HCT116 (cell line): ENCODE measurements around the gene GRIK4. TPM values are rescaled to one million over a fixed set of nuclear protein-coding genes. Genes with fewer than 3 reads are reported as not detected.

ENCODE experiments used
- ATAC-seq: fragments of 200-7000 bp; cut with Tn5 transposase; 2 replicates; pipeline ENCODE4 v1.9.1; 2020; ENCODE audit warnings: mild to moderate bottlenecking, moderate library complexity
- BruUV-seq: library from RNA; stranded (reverse); fragments of 400-500 nt; replicated peaks from 2 replicates; lab custom pipeline; 2021; lab: Mats Ljungman, UMichigan
- CTCF ChIA-PET: fragments of 300-600 bp; sonication (Branson Sonifier 250); formaldehyde crosslinking; loops from one replicate; lab custom pipeline; 2021; ENCODE audit warnings: antibody characterized with exemption; lab: Charles Lee
- POLR2A ChIA-PET: fragments of 300-600, 350-600 bp; sonication (Branson Sonifier 250); formaldehyde crosslinking; loops from one replicate; lab custom pipeline; 2021; ENCODE audit warnings: antibody characterized with exemption; lab: Charles Lee
- RAD21 ChIA-PET, 2 experiments: fragments of 300-600 bp; sonication (Branson Sonifier 250); formaldehyde crosslinking; loops; one replicate each; lab custom pipeline; 2023; ENCODE audit warnings: low total read pairs in 2 of 2; ENCODE audit not compliant: uncharacterized antibody in 2 of 2, unreplicated experiment in 2 of 2, low non-redundant PET in 1 of 2; lab: Charles Lee
- DNase-seq: peaks from one replicate; pipeline ENCODE4 v3.0.0-alpha.2; 2010; ENCODE audit warnings: low read depth, low spot score
- H2AFZ ChIP-seq: fragments of 200-600 bp; shearing (Covaris generic), sonication (generic); 2 replicates; pipeline ENCODE4 v1.6.1; 2017; ENCODE audit warnings: low read depth, mixed run types, mixed read lengths, antibody characterized with exemption, low read length; ENCODE audit not compliant: poor library complexity, severe bottlenecking
- H3K27ac ChIP-seq: 2 replicates; pipeline ENCODE4 v1.5.1; 2012; ENCODE audit warnings: low read depth, low read length
- H3K27me3 ChIP-seq: fragments of 200-600 bp; sonication (generic); 2 replicates; pipeline ENCODE4 v1.6.1; 2016; ENCODE audit warnings: mixed run types, low read length, mixed read lengths; ENCODE audit not compliant: insufficient read depth
- H3K36me3 ChIP-seq, 2 experiments: fragments of 200-500 bp in 1 of 2; fragments of 200-600 bp in 1 of 2; sonication (Bioruptor generic) in 1 of 2; sonication (generic) in 1 of 2; 2 replicates each; pipeline versions ENCODE4 v1.5.1 to v1.6.1; 2014 to 2016; ENCODE audit warnings: low read length in 2 of 2, inconsistent platforms in 1 of 2, mixed read lengths in 1 of 2, mixed run types in 1 of 2; ENCODE audit not compliant: insufficient read depth in 2 of 2, control insufficient read depth in 1 of 2
- H3K4me1 ChIP-seq, 2 experiments: fragments of 200-600 bp in 1 of 2; sonication (generic) in 1 of 2; 2 replicates each; pipeline versions ENCODE4 v1.5.1 to v1.6.1; 2012 to 2017; ENCODE audit warnings: low read length in 2 of 2, inconsistent platforms in 1 of 2, mild to moderate bottlenecking in 1 of 2, mixed read lengths in 1 of 2, mixed run types in 1 of 2, moderate library complexity in 1 of 2; ENCODE audit not compliant: insufficient read depth in 2 of 2, control insufficient read depth in 1 of 2
- H3K4me2 ChIP-seq: fragments of 200-600 bp; sonication (generic); 2 replicates; pipeline ENCODE4 v1.6.1; 2017; ENCODE audit warnings: mixed run types, low read length, mixed read lengths
- H3K4me3 ChIP-seq, 2 experiments: fragments of 200-600 bp in 1 of 2; sonication (generic) in 1 of 2; replicated peaks in 1 of 2; 2 replicates each; pipeline ENCODE4 v1.5.1; 2011 to 2016; ENCODE audit warnings: low read length in 2 of 2, control low read depth in 1 of 2, low read depth in 1 of 2, mild to moderate bottlenecking in 1 of 2, mixed read lengths in 1 of 2, mixed run types in 1 of 2
- H3K79me2 ChIP-seq: fragments of 200-600 bp; sonication (generic); 2 replicates; pipeline ENCODE4 v1.6.1; 2017; ENCODE audit warnings: mild to moderate bottlenecking, mixed run types, low read length, moderate library complexity, mixed read lengths; ENCODE audit not compliant: insufficient read depth
- H3K9ac ChIP-seq: fragments of 200-600 bp; sonication (generic); 2 replicates; pipeline ENCODE4 v1.6.1; 2016; ENCODE audit warnings: low read length, mixed read lengths
- H3K9me2 ChIP-seq: fragments of 200-600 bp; sonication (generic), shearing (Covaris generic); 2 replicates; pipeline ENCODE4 v1.6.1; 2017; ENCODE audit warnings: mixed run types, mild to moderate bottlenecking, moderate library complexity; ENCODE audit not compliant: insufficient read depth
- H3K9me3 ChIP-seq, 2 experiments: fragments of 200-500 bp in 1 of 2; fragments of 200-600 bp in 1 of 2; sonication (Bioruptor generic) in 1 of 2; sonication (generic) in 1 of 2; 2 replicates each; pipeline ENCODE4 v1.6.1; 2014 to 2017; ENCODE audit warnings: low read length in 2 of 2, mixed read lengths in 2 of 2, inconsistent platforms in 1 of 2, low read depth in 1 of 2, mild to moderate bottlenecking in 1 of 2, mixed run types in 1 of 2, moderate library complexity in 1 of 2; ENCODE audit not compliant: control insufficient read depth in 1 of 2, insufficient read depth in 1 of 2
- H4K20me1 ChIP-seq: fragments of 200-600 bp; sonication (generic), shearing (Covaris generic); 2 replicates; pipeline ENCODE4 v1.6.1; 2017; ENCODE audit warnings: mixed run types, mild to moderate bottlenecking, moderate library complexity; ENCODE audit not compliant: insufficient read depth
- ATF3 ChIP-seq: IDR thresholded peaks from 2 replicates; pipeline ENCODE4 v1.6.1; 2012
- CBX3 ChIP-seq: IDR thresholded peaks from 2 replicates; pipeline ENCODE4 v1.6.1; 2012; ENCODE audit warnings: low read depth
- CEBPB ChIP-seq: IDR thresholded peaks from 2 replicates; pipeline ENCODE4 v1.6.1; 2012; ENCODE audit warnings: low read depth
- EGR1 ChIP-seq: IDR thresholded peaks from 2 replicates; pipeline ENCODE4 v1.6.1; 2012; ENCODE audit warnings: low read depth
- ELF1 ChIP-seq: IDR thresholded peaks from 2 replicates; pipeline ENCODE4 v1.6.1; 2012; ENCODE audit warnings: low read depth, borderline replicate concordance
- EZH2 ChIP-seq: fragments of 200-600 bp; sonication (generic); IDR thresholded peaks from 2 replicates; pipeline ENCODE4 v1.6.1; 2017; ENCODE audit warnings: antibody characterized with exemption, mixed run types
- EZH2phosphoT487 ChIP-seq: fragments of 200-600 bp; IDR thresholded peaks from 2 replicates; pipeline ENCODE4 v1.6.1; 2018; ENCODE audit warnings: antibody characterized with exemption, borderline replicate concordance
- FOSL1 ChIP-seq: IDR thresholded peaks from 2 replicates; pipeline ENCODE4 v1.6.1; 2012; ENCODE audit warnings: low read depth
- JUND ChIP-seq: IDR thresholded peaks from 2 replicates; pipeline ENCODE4 v1.6.1; 2012
- MAX ChIP-seq: IDR thresholded peaks from 2 replicates; pipeline ENCODE4 v1.6.1; 2012
- POLR2A ChIP-seq: IDR thresholded peaks from 2 replicates; pipeline ENCODE4 v1.7.0; 2011; ENCODE audit warnings: borderline replicate concordance; ENCODE audit not compliant: insufficient read depth, insufficient read length; ENCODE audit errors: extremely low read depth
- POLR2AphosphoS5 ChIP-seq: IDR thresholded peaks from 2 replicates; pipeline ENCODE4 v1.6.1; 2011; ENCODE audit warnings: mild to moderate bottlenecking, low read depth, low read length, moderate library complexity
- RAD21 ChIP-seq: IDR thresholded peaks from 2 replicates; pipeline ENCODE4 v1.6.1; 2012; ENCODE audit warnings: low read depth, mild to moderate bottlenecking
- SIN3A ChIP-seq: IDR thresholded peaks from 2 replicates; pipeline ENCODE4 v1.6.1; 2012; ENCODE audit warnings: low read depth
- SP1 ChIP-seq: IDR thresholded peaks from 2 replicates; pipeline ENCODE4 v1.6.1; 2012; ENCODE audit warnings: low read depth
- SRF ChIP-seq: IDR thresholded peaks from 2 replicates; pipeline ENCODE4 v1.6.1; 2012; ENCODE audit warnings: low read depth
- YY1 ChIP-seq: IDR thresholded peaks from 2 replicates; pipeline ENCODE4 v1.6.1; 2011; ENCODE audit warnings: low read length, low read depth, moderate library complexity, mild to moderate bottlenecking; ENCODE audit not compliant: insufficient replicate concordance; ENCODE audit errors: extremely low read depth
- ZBTB33 ChIP-seq: IDR thresholded peaks from 2 replicates; pipeline ENCODE4 v1.6.1; 2011; ENCODE audit warnings: mild to moderate bottlenecking, low read length, moderate library complexity; ENCODE audit not compliant: insufficient replicate concordance; ENCODE audit errors: extremely low read depth
- ZFX ChIP-seq: fragments of 450-650 bp; IDR thresholded peaks from 2 replicates; pipeline ENCODE4 v1.6.1; 2017
- ZNF274 ChIP-seq: fragments of 200-500 bp; sonication (Bioruptor generic); IDR thresholded peaks from 2 replicates; pipeline ENCODE4 v1.6.1; 2014; ENCODE audit warnings: mild to moderate bottlenecking, low read depth, low read length, inconsistent platforms
- intact Hi-C: fragments of 100-400 bp; cut with micrococcal nuclease; formaldehyde crosslinking; loops from 2 replicates; pipeline ENCODE4 v1.10.0; 2022
- total RNA-seq: library from RNA; stranded (reverse); gene quantifications from one replicate; pipeline ENCODE4 v1.2.1, GENCODE V29; 2021; ENCODE audit not compliant: unreplicated experiment

GRIK4 gene
- total RNA-seq, 1 experiment from 2014 or later, result 0.52 TPM

GRCh38 chr11:120974466-120974865 is 462.9 kb downstream of the GRIK4 start:
- BruUV-seq, result no TSS peak
- Histone ChIP-seq H3K27me3 (peaks cover 67% of the 10 kb centered on the region), H3K9me2 (no peaks in the 10 kb centered on the region), H3K4me2 (no peak overlapping the region), H2AFZ (no peak overlapping the region), H4K20me1 (no peaks in the 10 kb centered on the region), H3K79me2 (no peaks in the 10 kb centered on the region), H3K27ac (no peak overlapping the region), H3K9me3 (no peaks in the 10 kb centered on the region), H3K9ac (no peak overlapping the region), H3K4me3 (no peak overlapping the region), H3K4me1 (peaks cover 0 to 4% of the 10 kb centered on the region in 2 experiments; a peak in 1 of 4 replicates), H3K36me3 (no peaks in the 10 kb centered on the region)
- no peak for ATAC-seq
- RAD21 ChIA-PET, result no interaction called here
- CTCF ChIA-PET, result interaction anchor here (1.2 kb wide), 1 partner anchor 220 kb away, joined by 3 read pairs; no protein-coding TSS in a partner anchor
- DNase-seq, result no peak
- POLR2A ChIA-PET, result no interaction called here
- TF ChIP-seq EZH2phosphoT487 (no peak), JUND (no peak), SRF (no peak), SIN3A (no peak), POLR2A (no peak), YY1 (no peak), ZFX (no peak), CEBPB (no peak), RAD21 (no peak), ZBTB33 (no peak), ZNF274 (no peak), MAX (no peak), EGR1 (no peak), EZH2 (no peak), FOSL1 (no peak), SP1 (no peak), CBX3 (no peak), POLR2AphosphoS5 (no peak), ATF3 (no peak), ELF1 (no peak)
- intact Hi-C loops, result no loop called here
